ENCODE data around the gene RAPGEF4.
A peak's percentile ranks its signal among the peaks of the same experiment; 100 is the strongest.
"Not testable (repeated sequence)": the region's sequence is repeated elsewhere in the genome, so short reads cannot be mapped to it uniquely, and the experiment has no call there.

The RAPGEF4 gene

GRCh38 chr2:173030561-173031490, 295.2 kb downstream of the RAPGEF4 start:
- DNase-seq (ENCODE audit: low read depth), result no peak
- TF ChIP-seq, protein P1, sequence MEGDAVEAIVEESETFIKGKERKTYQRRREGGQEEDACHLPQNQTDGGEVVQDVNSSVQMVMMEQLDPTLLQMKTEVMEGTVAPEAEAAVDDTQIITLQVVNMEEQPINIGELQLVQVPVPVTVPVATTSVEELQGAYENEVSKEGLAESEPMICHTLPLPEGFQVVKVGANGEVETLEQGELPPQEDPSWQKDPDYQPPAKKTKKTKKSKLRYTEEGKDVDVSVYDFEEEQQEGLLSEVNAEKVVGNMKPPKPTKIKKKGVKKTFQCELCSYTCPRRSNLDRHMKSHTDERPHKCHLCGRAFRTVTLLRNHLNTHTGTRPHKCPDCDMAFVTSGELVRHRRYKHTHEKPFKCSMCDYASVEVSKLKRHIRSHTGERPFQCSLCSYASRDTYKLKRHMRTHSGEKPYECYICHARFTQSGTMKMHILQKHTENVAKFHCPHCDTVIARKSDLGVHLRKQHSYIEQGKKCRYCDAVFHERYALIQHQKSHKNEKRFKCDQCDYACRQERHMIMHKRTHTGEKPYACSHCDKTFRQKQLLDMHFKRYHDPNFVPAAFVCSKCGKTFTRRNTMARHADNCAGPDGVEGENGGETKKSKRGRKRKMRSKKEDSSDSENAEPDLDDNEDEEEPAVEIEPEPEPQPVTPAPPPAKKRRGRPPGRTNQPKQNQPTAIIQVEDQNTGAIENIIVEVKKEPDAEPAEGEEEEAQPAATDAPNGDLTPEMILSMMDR (conservative IDR thresholded peaks at IDR 0.05; ENCODE audit: low read length), result no peak
- no peak overlapping the region for H3K4me3 ChIP-seq (ENCODE audit: low read length)

DNA sequence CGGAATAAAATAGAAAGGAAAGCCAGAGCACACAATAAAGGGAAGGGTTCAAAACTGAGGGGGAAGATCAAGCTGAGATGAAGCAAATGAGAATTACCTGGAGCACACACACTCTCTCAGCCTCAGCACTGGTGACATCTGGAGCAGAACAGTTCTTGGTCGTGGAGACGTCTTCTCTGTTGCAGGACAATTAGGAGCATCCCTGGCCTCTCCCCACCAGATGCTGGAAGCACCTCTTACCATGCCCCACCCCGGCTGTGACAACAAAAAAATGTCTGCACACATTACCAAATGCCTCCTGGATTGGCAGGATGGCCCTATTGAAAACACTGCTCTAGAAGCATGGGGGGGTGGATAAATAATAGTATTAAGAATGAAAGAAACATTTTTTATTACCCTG, 296.4 kb downstream of the RAPGEF4 start:
- no peak for DNase-seq (ENCODE audit: low read depth)
- H3K4me3 ChIP-seq (ENCODE audit: low read length), result no peak overlapping the region
- TF ChIP-seq, protein P1 (conservative IDR thresholded peaks at IDR 0.05; ENCODE audit: low read length), result no peak

GRCh38 chr2:173033084-173033483, 297.4 kb downstream of the RAPGEF4 start:
- no peak overlapping the region for H3K4me3 ChIP-seq (ENCODE audit: low read length)
- peak; percentile 87 for DNase-seq (ENCODE audit: low read depth)
- TF ChIP-seq, protein P1 (conservative IDR thresholded peaks at IDR 0.05; ENCODE audit: low read length), result no peak

GRCh38 chr2:173034143-173034542, 298.5 kb downstream of the RAPGEF4 start:
- no peak for DNase-seq (ENCODE audit: low read depth)
- H3K4me3 ChIP-seq (ENCODE audit: low read length), result no peak overlapping the region
- TF ChIP-seq, protein P1 (conservative IDR thresholded peaks at IDR 0.05; ENCODE audit: low read length), result no peak

DNA sequence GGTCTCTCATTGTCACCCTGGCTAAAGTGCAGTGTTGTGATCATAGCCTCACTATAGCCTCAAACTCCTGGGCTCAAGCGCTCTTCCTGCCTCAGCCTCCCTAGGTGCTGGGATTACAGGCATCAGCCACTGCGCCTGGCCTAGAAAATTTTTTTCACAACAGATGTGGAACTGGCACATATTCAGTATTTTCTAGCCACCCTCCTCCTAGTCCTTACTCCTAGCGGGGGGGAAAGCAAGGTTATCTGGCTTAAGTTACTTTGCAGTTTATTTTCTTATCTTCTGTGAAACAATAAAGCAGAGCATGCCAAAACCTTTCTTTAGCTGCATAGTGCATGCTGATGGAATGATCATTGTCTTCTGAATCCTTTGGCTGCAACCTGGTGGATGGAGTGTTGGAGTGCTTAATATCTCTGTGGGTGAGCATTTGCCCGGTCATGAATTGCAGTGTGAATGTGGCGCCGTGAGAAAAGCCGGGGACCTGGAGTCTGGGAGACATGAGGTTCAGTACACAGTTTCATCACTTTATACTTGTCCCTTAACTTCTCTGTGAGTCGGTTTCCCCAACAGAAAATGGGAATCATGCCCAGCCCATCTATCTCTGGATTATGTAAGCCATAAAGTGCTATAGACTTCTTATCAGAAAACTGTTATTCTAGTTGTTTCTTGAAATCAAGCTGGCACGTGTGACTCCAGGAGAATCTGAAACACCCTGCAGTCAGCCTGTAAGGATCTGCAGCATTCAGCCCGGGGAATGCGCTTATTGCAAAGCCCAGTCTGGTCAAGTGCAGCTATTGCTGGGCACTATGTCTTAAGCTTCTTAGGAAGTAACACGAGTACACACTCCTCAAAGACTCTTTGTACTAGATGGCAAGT, 301.8 kb downstream of the RAPGEF4 start:
- H3K4me3 ChIP-seq (ENCODE audit: low read length), result no peak overlapping the region
- no peak for DNase-seq (ENCODE audit: low read depth)
- TF ChIP-seq, protein P1 (conservative IDR thresholded peaks at IDR 0.05; ENCODE audit: low read length), result no peak

GRCh38 chr2:173038257-173038656, 302.6 kb downstream of the RAPGEF4 start:
- H3K4me3 ChIP-seq (ENCODE audit: low read length); DNase-seq (ENCODE audit: low read depth): not testable (repeated sequence)

DNA sequence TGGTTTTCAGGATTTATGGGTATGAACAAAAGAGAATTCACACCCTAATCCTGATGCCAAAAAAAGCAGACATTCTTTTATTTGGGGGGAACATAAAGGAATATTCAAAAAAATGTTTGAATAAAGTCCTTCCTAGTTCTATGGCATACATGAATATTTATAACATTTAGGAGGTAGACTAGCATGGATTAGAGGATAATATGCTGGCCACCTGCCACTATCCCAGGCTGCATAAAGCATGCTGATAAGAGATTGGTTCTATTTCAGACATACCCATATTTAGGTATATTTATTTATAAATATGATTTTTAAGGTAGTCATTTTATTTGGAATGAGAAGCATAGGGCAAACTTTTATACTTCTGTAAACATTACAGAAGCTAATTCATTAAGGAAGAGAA, 305.1 kb downstream of the RAPGEF4 start:
- DNase-seq (ENCODE audit: low read depth), result no peak
- H3K4me3 ChIP-seq (ENCODE audit: low read length), result no peak overlapping the region
- TF ChIP-seq, protein P1 (conservative IDR thresholded peaks at IDR 0.05; ENCODE audit: low read length), result no peak
